HepG2 (cell line): ENCODE measurements around the gene SHLD1. TPM values are rescaled to one million over a fixed set of nuclear protein-coding genes. Genes with fewer than 3 reads are reported as not detected.

ENCODE experiments used
- ATAC-seq: fragments of 200-7000 bp; cut with Tn5 transposase; 3 replicates; pipeline ENCODE4 v1.9.1; 2020; ENCODE audit warnings: mild to moderate bottlenecking, moderate library complexity
- BruUV-seq: library from RNA; stranded (reverse); fragments of 400-500 nt; replicated peaks from 2 replicates; lab custom pipeline; 2021; lab: Mats Ljungman, UMichigan
- CTCF ChIA-PET: fragments of 300-600 bp; formaldehyde crosslinking; extraction: SDS; loops from one replicate; lab custom pipeline; 2021; ENCODE audit warnings: low total read pairs, inconsistent platforms, low intra/inter-chr PET ratio; lab: Yijun Ruan, JAX
- POLR2A ChIA-PET: fragments of 350-600 bp; sonication (Branson Sonifier 250); formaldehyde crosslinking; loops from one replicate; lab custom pipeline; 2020; ENCODE audit warnings: antibody characterized with exemption, inconsistent platforms; lab: Yijun Ruan, JAX
- DNase-seq: peaks from one replicate; pipeline ENCODE4 v3.0.0-alpha.2; 2015; ENCODE audit warnings: low spot score
- FAIRE-seq: peaks from 3 replicates; lab custom pipeline; 2011; peaks lifted over from hg19 to GRCh38; lab: Jason Lieb, UNC
- H2AFZ ChIP-seq: one replicate; pipeline ENCODE4 v1.6.1; 2011; ENCODE audit warnings: low read length, inconsistent platforms
- H3K27ac ChIP-seq: fragments of 300-600 bp; 3 replicates; pipeline ENCODE4 v1.8.0; 2011; ENCODE audit warnings: mixed run types, mild to moderate bottlenecking, mixed read lengths, low read length, inconsistent platforms; ENCODE audit not compliant: insufficient read depth; ENCODE audit errors: extremely low read length
- H3K27me3 ChIP-seq, 2 experiments: fragments of 200-600 bp in 1 of 2; 2 replicates in 1 of 2; 3 replicates in 1 of 2; pipeline versions ENCODE4 v1.6.0 to v1.8.0; 2011; ENCODE audit warnings: low read length in 2 of 2, mild to moderate bottlenecking in 2 of 2, moderate library complexity in 2 of 2, inconsistent platforms in 1 of 2; ENCODE audit not compliant: insufficient read depth in 2 of 2, control insufficient read depth in 1 of 2
- H3K36me3 ChIP-seq, 2 experiments: fragments of 200-600 bp in 1 of 2; replicated peaks in 1 of 2; 2 replicates in 1 of 2; 3 replicates in 1 of 2; pipeline versions ENCODE4 v1.5.1 to v1.8.0; 2011; ENCODE audit warnings: low read length in 2 of 2, inconsistent platforms in 1 of 2; ENCODE audit not compliant: insufficient read depth in 2 of 2, control insufficient read depth in 1 of 2
- H3K4me1 ChIP-seq: 2 replicates; pipeline ENCODE4 v1.5.1; 2012; ENCODE audit warnings: low read length, inconsistent platforms; ENCODE audit not compliant: insufficient read depth
- H3K4me2 ChIP-seq: 2 replicates; pipeline ENCODE4 v1.6.0; 2011; ENCODE audit warnings: low read depth, low read length, inconsistent platforms
- H3K4me3 ChIP-seq, 3 experiments: fragments of 200-600 bp in 1 of 3; sonication (generic), shearing (Covaris generic) in 1 of 3; replicated peaks in 1 of 3; 2 replicates each; pipeline ENCODE4 v1.5.1; 2011 to 2016; ENCODE audit warnings: low read length in 3 of 3, inconsistent platforms in 2 of 3, low read depth in 2 of 3, mild to moderate bottlenecking in 2 of 3, control low read depth in 1 of 3, mixed read lengths in 1 of 3; ENCODE audit not compliant: insufficient read depth in 1 of 3
- H3K79me2 ChIP-seq: one replicate; pipeline ENCODE4 v1.6.1; 2011; ENCODE audit warnings: low read length, inconsistent platforms; ENCODE audit not compliant: insufficient read depth
- H3K9ac ChIP-seq: 2 replicates; pipeline ENCODE4 v1.6.0; 2011; ENCODE audit warnings: mild to moderate bottlenecking, low read depth, low read length, inconsistent platforms; ENCODE audit not compliant: insufficient read depth
- H3K9me3 ChIP-seq: 2 replicates; pipeline ENCODE4 v1.5.1; 2012; ENCODE audit warnings: mild to moderate bottlenecking, low read length
- H4K20me1 ChIP-seq: 2 replicates; pipeline ENCODE4 v1.6.0; 2011; ENCODE audit warnings: inconsistent platforms, mild to moderate bottlenecking, low read length, moderate library complexity; ENCODE audit not compliant: insufficient read depth
- CSRNP2 ChIP-seq: sonication (generic); formaldehyde crosslinking; conservative IDR thresholded peaks from 2 replicates; pipeline ENCODE4 v1.8.0; 2022; ENCODE audit warnings: low read depth, missing genetic modification reagents
- KDM6A ChIP-seq: IDR thresholded peaks from 2 replicates; pipeline ENCODE4 v1.6.1; 2016; ENCODE audit warnings: low read depth
- MNT ChIP-seq: fragments of 450-650 bp; IDR thresholded peaks from 2 replicates; pipeline ENCODE4 v1.6.1; 2016
- WGBS: methylation state at CpG from one replicate; pipeline ENCODE4 v1.1.6; 2017; ENCODE audit warnings: low lambda C conversion rate; 5-methylcytosine and 5-hydroxymethylcytosine counted together
- in situ Hi-C: cut with HindIII; loops from 2 replicates; pipeline ENCODE4 v1.10.0; 2017; ENCODE audit warnings: low pct_unique_long_range_greater_than_20kb; ENCODE audit not compliant: extremely low pct_ligation_motif_present
- intact Hi-C: fragments of 100-400 bp; cut with micrococcal nuclease; formaldehyde crosslinking; loops from one replicate; pipeline ENCODE4 v1.10.0; 2022; ENCODE audit not compliant: unreplicated experiment
- polyA plus RNA-seq, 8 experiments: library from polyadenylated mRNA; depleted of rRNA in 3 of 8; stranded (reverse) in 7 of 8; unstranded in 1 of 8; fragments of >200 nt; fragmentation: Illumina TruSeq in 4 of 8; extraction: Trizol in 4 of 8; gene quantifications; 2 replicates each; pipeline versions ENCODE4 v1.2.1 to v1.2.3, GENCODE V29; 2011 to 2016; ENCODE audit warnings: low read depth in 4 of 8, missing spikeins in 1 of 8, mixed read lengths in 1 of 8; ENCODE audit not compliant: insufficient read depth in 1 of 8
- total RNA-seq, 5 experiments: library from RNA; depleted of rRNA; stranded (reverse); fragments of >200 nt; fragmentation: Illumina TruSeq; extraction: Trizol; gene quantifications; 2 replicates each; pipeline ENCODE4 v1.2.3, GENCODE V29; 2016; ENCODE audit warnings: low read depth in 1 of 5
- TF ChIP-seq, protein P1 (sequence below): IDR thresholded peaks from 2 replicates; pipeline ENCODE4 v1.6.1; 2016; ENCODE audit warnings: missing compliant biosample characterization, missing genetic modification reagents, borderline replicate concordance

The SHLD1 gene
- total and polyA plus RNA-seq, 2 of the 13 experiments (the other 11 are each of a cell fraction or from before 2014, with no cell fraction given): 8.9 to 10.0 TPM

DNA sequence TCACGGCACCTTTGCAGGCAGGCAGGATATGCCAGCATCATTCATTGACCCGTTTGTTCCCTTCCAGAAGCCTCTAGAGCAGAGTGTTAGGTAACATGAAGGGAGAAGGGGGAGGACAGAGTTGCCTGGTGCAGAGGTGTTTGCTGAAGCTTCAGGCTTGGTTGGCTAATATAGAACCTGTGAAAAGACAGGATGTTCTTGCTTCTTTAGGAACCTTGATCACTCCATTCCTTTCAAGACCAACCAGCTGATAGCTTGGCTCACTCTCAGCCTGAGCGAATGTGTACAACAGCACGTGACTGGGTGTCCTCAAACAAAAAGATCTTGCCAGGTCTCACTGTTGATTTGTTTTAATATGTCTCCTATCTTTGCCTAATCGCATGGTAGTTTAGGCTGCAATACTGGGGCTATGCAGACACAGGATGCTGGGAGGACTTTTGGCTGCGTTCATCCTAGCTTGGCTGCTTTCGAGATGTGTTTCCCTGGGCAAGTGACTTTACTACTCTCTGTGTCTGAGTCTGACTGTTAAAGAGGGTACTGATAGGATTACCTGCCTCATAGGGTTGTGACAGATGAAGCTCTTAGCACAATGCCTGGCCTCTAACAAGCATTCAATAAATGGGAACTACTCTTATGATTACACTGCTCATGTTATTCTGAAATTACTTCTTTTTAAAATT lies 16.0 kb downstream of the SHLD1 start:
- intact Hi-C loops (no loop called here), in situ Hi-C loops (no loop called here)
- H3K9me3 ChIP-seq: no peaks in the 10 kb centered on the region
- H3K27ac ChIP-seq: no peak overlapping the region
- H4K20me1 ChIP-seq: no peaks in the 10 kb centered on the region
- no peak for ATAC-seq
- no TSS peak for BruUV-seq
- no peaks in the 10 kb centered on the region for H3K4me1 ChIP-seq
- H3K4me3 ChIP-seq: no peak overlapping the region
- H3K9ac ChIP-seq: no peak overlapping the region
- H3K4me2 ChIP-seq: no peak overlapping the region
- no peak for TF ChIP-seq CSRNP2
- TF ChIP-seq, protein P1, sequence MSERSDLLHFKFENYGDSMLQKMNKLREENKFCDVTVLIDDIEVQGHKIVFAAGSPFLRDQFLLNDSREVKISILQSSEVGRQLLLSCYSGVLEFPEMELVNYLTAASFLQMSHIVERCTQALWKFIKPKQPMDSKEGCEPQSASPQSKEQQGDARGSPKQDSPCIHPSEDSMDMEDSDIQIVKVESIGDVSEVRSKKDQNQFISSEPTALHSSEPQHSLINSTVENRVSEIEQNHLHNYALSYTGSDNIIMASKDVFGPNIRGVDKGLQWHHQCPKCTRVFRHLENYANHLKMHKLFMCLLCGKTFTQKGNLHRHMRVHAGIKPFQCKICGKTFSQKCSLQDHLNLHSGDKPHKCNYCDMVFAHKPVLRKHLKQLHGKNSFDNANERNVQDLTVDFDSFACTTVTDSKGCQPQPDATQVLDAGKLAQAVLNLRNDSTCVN (CRISPR knock-in tag): peak; percentile 80; the same call in 1 of the 2 replicates
- TF ChIP-seq, all 625 proteins: peak for 1
- no peak overlapping the region for H2AFZ ChIP-seq
- H3K27me3 ChIP-seq: no peaks in the 10 kb centered on the region
- DNase-seq: no peak
- H3K36me3 ChIP-seq: no peaks in the 10 kb centered on the region; a peak in 1 of 5 replicates
- no peak for FAIRE-seq
- whole genome bisulfite sequencing: 91% methylated on average over 7 of the region's 7 CpGs
- ChIA-PET CTCF (no interaction called here), POLR2A (no interaction called here)
- H3K79me2 ChIP-seq: no peaks in the 10 kb centered on the region

- no peaks in the 10 kb centered on the region for H3K9me3 ChIP-seq
- FAIRE-seq (no peak), ATAC-seq (no peak), DNase-seq (no peak)
- H3K9ac ChIP-seq: no peak overlapping the region
- no TSS peak for BruUV-seq
- WGBS: 91% methylated on average over 9 of the region's 9 CpGs
- TF ChIP-seq MNT (0 out of 2 replicates have a peak, but pooled peaks have one; percentile 7), KDM6A (CRISPR knock-in tag) (no peak)
- no peaks in the 10 kb centered on the region for H3K27me3 ChIP-seq
- ChIA-PET CTCF (no interaction called here), POLR2A (no interaction called here)
- H2AFZ ChIP-seq: no peak overlapping the region
- in situ Hi-C loops: no loop called here
- no peaks in the 10 kb centered on the region; a peak in 1 of 5 replicates for H3K36me3 ChIP-seq
- H4K20me1 ChIP-seq: no peaks in the 10 kb centered on the region
- H3K4me1 ChIP-seq: no peaks in the 10 kb centered on the region
- intact Hi-C loops: no loop called here
- H3K4me3 ChIP-seq: no peak overlapping the region
- no peak overlapping the region for H3K4me2 ChIP-seq
- H3K79me2 ChIP-seq: no peaks in the 10 kb centered on the region
- H3K27ac ChIP-seq: no peak overlapping the region
These were observed 17.4 kb downstream of the SHLD1 start for GRCh38 chr20:5767493-5768098.
